Measurements from ENCODE around the gene RET.

Gene RET

DNA sequence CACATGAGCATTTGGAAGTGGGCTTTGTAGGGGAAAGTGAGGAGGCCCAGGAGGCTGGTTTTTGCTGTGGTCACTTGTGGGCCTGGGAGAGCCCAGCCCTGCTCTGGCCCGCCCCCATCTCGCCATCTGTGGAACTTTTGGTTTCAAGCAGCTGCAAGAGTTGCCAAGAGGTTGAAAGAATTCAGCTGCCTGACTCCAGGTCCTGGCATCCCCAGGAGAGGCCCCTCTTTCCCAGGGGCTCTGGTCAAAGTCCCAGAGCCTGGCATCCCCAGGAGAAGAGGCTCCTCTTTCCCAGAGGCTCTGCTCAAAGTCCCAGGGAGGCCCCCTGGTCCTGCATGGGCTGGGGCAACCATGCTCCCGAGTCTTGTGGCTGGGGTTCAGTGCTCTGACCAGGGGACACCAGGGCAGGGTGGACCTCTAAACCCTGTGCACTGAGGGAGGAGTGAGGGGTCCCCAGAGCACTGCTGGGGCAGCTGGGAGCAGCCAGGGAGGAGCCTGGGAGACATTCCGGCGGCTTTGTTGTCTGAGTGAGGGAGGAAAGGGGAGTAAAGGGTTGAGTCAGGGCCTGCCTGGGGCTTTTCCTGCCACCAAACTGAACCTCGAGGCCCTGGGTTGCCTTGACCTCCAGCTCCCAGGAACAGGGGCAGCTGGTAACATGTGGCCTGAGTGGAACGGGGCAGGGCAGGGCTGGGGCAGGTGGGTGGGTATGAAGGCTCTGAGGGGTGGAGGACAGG lies 33.6 kb downstream of the RET start:
- no peak for DNase-seq

DNA sequence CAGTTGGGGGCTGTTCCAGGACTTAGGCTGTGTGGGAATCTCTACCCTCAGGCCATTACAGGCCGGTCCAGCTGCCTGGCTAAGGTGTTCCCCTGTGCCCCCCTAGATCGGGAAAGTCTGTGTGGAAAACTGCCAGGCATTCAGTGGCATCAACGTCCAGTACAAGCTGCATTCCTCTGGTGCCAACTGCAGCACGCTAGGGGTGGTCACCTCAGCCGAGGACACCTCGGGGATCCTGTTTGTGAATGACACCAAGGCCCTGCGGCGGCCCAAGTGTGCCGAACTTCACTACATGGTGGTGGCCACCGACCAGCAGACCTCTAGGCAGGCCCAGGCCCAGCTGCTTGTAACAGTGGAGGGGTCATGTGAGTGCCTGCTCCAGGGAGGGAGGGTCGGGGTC lies 34.2 kb downstream of the RET start:
- no peak for DNase-seq

DNA sequence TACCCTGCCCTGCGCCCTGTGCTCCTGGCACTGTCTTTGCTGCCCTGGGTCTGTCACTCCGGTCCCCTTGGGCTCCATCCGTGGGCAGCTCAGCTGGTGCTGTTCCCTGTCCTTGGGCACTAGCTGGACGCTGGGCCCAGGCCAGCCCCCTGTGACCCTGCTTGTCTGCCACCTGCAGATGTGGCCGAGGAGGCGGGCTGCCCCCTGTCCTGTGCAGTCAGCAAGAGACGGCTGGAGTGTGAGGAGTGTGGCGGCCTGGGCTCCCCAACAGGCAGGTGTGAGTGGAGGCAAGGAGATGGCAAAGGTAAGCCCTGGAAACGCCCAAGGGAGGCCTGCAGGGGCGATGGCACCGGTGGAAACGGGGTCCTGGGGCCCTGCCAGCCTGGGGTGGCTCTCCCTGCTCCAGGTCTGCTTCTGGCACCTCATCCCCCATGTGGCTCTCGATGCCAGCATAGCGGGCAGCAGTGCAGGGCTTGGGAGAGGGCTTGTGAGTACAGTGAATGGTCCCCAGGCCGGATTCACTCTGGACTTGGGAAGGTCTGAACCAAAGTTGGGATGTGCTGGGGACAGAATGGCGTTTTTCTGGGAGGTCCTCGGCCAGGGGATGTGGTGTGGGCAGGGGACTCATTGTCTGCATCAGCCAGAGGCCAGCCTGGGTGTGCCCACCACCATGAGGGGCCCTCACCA lies 35.2 kb downstream of the RET start:
- no peak for DNase-seq

DNA sequence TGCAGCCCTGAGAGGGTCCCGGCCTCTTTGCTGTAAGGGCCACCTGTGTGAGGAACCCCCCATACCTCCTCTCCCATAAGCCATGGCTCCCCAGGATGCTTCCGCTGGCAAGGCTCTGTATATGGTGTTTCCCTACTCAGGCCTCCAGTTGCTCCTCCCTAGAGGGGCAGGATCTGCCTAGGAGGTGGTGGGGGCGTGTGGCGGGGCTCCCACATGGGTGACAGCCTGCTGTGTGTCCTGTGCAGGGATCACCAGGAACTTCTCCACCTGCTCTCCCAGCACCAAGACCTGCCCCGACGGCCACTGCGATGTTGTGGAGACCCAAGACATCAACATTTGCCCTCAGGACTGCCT lies 35.7 kb downstream of the RET start:
- no peak for DNase-seq

DNA sequence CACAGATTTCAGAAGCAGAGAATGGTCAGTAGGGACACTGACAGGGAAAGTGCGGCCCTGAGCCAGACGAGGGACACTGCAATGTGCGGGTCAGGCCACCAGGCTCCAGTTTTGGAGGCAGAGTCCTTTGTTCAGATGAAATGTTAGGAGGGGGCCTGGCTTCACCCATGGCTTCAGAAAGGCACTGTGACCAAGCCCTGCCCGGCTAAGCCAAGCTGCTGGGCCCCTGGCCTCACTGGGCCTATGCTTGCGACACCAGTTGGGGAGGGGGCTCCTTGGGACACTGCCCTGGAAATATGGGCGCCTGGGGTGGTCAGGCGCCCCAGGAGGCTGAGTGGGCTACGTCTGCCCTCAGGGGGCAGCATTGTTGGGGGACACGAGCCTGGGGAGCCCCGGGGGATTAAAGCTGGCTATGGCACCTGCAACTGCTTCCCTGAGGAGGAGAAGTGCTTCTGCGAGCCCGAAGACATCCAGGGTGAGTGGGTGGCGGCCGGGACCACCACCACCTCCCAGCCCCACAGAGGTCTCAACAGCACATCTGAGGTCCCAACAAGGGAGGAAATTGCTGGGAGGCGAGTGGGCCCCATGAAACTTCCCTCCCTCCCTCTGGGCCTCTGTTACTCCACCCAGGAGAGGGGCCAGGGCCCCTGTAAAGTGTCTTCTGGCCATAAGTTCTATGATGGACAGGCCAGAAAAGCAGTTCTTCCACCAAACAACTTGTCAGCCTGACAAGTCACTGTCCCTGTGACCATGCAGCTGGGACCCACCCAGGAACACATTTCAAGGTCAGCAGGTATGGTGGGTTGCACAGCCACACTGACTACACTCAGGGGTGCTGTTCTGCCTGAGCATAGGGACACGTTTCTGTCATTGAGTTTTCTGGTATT lies 36.6 kb downstream of the RET start:
- no peak for DNase-seq

DNA sequence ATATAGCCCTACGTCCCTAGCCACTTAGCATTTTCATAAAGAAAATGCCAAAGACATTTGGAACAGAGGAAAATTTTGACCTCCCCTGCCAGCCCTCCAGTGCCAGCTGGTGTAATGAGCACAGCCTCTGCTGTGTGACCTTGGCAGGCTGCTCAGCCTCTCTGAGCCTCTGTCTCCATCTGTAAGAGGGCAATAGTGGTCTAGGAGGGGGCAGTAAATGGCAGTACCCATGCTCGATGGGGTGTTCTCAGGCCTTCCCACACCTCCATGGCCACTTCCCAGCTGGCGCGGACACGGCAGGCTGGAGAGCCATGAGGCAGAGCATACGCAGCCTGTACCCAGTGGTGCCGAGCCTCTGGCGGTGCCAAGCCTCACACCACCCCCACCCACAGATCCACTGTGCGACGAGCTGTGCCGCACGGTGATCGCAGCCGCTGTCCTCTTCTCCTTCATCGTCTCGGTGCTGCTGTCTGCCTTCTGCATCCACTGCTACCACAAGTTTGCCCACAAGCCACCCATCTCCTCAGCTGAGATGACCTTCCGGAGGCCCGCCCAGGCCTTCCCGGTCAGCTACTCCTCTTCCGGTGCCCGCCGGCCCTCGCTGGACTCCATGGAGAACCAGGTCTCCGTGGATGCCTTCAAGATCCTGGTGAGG lies 37.3 kb downstream of the RET start:
- no peak for DNase-seq

DNA sequence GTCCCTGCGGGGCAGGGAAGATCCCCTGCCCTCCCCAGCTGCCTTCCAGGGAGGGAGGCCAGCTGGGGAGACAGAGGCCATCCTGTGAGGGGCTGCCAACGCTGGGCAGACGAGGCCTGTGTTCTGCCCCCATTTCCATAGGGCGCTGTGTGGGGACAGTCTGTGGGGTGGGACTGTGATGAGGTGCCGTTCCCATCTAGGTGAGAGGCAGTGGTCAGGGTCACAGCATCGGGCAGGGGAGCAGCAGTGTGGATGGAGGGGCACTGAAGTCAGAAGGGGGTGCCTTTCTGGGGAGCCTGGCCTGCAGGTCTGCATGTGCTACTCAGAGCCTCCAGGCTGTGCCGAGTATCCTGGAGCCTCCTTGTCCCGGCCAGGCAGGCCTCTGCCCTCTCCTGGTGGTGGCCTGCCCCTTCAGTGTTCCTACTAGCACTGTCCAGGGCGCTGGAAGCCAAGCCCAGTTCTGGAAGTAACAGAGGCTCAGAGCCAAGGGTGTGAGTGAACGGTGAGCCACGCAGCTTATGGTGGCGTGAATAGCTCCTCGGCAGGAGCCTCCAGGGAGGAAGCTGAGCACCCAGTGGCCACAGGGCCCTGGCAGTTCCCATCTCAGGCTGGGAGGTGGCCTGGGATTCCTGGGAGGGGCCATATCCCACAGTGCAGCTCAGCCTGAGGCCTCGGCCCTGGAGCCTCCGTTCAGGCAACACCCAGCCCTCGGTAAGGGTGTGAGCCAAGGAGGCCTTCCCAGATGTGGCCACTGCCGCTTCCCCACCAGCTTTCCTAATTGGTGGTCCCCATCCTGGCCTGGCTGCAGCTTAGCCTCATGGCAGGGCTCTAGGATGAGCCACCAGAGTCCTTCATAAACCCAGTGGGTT lies 38.1 kb downstream of the RET start:
- no peak for DNase-seq

DNA sequence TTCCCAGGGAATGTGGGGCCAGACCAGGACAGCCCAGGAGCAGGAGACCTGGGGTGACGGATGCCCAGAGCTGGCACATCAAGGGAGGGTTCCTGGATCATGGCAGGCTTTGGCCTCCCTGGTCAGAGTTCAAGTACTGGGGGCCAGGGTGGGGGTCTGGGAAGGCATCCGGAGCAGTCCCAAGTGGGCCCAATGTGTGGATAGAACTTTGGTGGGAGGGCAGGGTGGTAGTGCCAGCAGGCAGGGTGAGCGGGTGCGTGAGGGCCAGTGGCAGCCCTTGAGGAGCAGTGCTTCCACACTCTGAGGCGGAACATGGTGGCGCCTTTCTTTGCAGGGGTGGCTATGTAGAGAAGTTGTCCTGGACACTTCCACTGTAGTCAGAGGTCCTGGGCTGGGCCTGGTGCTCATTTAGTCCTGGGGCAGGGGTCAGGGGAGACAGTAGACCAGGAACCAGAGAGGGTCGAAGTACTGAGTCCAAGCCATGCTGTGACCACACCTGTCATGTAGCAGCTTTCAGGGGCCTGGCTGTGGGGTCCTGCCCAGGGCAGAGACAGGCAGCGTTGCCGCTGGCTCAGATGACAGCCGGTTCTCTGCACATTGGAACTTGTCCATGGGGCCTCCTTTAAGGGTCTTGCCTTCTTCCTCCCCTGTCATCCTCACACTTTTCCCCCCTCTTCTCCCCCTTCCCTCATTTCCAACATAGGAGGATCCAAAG lies 39.2 kb downstream of the RET start:
- no peak for DNase-seq

DNA sequence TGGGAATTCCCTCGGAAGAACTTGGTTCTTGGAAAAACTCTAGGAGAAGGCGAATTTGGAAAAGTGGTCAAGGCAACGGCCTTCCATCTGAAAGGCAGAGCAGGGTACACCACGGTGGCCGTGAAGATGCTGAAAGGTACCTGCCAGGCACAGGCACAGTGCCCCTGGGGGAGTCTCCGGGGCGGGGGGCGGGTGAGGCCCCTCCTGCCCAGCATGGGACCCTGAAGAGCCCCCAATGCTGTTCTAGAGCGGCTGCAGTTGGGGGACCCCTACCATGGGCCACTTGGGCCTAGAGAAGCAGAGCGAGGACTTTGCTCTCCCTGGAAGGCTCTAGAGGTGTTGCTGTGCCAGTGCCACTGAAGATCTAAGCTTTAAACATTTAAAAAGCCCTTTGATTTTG lies 39.7 kb downstream of the RET start:
- no peak for DNase-seq

DNA sequence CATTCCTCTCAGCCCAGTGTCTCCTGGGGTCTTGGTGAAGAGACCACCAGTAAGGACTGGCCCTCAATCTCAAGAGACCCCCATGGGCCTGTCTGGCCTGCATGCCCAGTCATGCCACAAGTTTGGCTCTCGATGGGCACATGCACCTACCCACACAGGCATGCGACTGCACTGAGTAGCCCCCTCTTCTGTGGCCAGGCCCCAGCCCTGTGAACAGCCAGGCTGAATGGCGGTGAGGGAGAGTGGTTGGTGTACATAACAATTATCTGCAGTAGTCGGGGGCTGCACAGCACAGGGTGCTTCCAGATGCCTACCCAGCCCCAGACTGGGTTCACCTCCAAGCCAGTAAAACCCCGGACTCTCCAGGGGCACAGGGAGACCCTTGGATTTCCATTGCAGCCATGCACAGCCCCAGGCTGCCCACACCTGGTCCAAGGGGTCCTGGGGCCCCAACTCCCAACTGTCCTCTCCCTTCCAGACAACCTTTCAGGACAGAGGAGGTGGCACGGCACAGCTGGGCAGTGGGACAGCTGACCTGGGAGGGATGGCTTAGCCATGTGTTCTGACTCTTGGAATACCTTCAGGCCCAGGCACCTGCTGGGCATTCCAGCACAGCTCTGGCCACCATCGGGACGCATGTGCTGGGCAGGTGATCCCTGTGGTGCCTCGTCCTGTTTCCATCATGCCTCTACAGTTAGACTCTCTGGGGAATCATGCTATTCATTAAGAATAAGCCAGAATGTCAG lies 40.3 kb downstream of the RET start:
- no peak for DNase-seq

DNA sequence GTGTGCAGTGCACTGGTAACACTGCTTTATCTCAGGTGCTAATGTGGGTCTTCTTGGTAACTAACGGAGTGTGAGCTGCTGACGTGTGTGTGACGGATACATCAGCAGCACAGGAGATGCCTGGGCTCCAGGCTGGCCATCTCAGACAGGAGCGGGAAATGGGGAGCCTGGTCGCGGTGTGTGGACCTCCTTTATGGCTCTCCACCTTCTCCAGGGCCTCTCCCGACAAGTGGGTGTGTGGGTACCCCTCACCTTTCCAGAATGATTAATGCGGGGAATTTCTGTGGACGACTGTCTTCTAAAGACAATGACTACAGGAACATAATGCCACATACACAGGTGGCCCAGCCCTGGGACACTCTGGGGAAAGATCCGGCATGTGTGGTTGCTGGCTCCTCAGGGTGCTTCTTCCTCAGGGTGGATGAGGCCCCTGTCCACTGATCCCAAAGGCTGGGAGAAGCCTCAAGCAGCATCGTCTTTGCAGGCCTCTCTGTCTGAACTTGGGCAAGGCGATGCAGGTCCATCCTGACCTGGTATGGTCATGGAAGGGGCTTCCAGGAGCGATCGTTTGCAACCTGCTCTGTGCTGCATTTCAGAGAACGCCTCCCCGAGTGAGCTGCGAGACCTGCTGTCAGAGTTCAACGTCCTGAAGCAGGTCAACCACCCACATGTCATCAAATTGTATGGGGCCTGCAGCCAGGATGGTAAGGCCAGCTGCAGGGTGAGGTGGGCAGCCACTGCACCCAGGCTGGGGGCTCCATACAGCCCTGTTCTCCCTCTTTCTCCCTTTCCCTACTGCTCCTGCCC lies 41.1 kb downstream of the RET start:
- no peak for DNase-seq

DNA sequence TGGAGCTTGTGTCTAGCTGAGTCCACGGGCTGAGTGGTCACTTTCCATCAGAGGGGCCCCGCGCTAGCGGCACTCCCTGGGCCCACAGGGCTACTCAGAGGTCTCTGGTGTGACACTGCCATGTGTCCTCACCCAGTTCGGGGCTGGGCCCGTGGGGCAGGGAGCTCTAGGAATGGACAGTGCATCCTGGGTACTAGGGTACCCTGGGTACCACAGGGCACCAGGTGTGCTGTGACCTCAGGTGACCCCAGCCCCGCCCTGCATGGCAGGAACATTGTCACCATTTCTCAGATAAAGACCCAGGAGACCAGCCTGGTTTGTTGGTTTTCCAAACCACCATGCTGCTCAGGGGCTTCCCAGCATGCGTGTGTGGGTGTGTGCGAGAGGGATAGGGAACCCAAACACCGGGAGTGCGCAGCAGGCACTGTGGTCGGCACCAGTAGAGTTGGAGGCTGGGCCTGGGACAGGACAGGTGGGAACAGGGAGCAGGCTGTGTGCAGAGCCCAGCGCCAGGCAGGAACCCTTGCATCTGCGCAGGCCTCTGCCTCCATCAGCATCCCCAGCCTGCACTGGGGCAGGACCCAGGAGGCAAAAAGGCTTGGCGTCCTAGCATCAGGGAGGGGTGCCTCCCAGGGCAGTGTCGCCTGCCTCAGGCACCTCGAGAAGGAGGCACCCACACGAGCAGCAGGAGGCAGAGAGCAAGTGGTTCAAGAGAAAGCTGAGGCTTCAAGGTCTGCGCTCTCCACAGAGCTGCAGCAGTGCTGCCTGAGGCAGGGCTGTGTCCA lies 42.0 kb downstream of the RET start:
- no peak for DNase-seq

DNA sequence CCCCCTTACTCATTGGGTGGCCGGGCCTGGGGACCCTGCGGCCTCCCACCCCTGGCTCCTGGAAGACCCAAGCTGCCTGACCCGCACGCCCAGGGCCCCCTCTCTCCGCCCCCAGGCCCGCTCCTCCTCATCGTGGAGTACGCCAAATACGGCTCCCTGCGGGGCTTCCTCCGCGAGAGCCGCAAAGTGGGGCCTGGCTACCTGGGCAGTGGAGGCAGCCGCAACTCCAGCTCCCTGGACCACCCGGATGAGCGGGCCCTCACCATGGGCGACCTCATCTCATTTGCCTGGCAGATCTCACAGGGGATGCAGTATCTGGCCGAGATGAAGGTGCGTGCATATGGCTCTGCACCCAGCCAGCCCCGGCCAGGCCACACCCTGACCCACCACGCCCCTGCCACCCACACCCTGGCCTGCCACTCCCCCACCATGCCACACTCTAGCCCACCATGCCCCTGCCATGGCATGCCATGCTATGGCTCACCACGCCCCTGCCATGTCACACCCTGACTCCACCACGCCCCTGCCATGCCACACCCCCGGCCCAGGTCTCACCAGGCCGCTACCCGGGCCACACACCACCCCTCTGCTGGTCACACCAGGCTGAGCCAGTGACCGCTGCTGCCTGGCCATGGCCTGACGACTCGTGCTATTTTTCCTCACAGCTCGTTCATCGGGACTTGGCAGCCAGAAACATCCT lies 42.7 kb downstream of the RET start:
- no peak for DNase-seq

DNA sequence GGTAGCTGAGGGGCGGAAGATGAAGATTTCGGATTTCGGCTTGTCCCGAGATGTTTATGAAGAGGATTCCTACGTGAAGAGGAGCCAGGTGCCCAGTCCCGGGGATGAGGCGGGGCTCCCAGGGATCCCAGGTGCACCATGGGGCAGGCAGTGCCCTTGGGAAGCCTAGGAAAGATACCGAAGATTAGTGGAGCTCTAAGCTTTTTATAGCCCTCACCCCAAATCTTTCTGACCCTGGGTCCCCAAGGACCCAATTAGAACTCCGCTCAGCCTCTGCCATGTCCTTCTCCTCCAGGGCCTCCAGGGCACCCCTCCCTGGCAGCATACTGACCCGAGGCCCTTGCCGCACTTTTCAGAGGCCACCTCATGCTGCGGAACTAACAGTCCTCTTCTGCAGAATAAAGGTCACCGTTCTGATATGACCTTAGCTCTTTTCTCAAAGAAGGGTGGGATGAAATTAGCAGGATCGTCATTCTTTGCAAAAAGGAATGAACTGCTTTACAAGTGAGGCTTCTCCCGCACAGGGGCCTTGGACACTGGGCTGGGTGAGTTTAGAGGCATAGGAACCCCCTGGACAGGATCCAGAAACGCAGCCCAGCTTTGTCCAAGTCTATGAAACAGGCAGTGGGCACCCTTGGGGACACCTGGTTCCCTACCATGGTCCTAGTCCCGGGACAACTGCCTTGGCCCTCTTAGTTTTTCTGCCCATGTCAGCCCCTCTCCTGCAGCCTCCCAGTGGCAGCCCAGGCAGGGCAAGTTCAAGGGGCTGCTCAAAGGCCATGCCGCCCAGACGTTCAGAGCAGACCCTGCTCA lies 43.5 kb downstream of the RET start:
- no peak for DNase-seq

DNA sequence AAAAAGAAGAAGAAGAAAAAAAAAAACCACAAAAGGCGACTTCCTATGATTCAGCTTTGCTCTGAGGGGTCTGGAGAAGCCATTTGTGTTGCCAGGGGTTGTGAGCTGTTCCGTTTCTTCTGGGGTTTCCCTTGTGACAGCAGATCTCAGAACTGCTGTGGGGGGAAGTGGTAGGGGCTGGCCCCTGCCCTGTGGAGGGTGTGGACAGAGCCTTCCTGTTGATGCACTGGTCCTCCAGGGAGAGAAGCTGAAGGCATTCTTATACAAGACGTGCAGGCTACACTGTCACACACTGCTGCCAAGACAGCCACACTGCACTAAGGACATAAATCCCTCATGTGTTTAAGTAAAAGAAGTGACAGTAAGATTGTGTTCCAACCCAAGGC lies 44.1 kb downstream of the RET start:
- DNase-seq: no peak

DNA sequence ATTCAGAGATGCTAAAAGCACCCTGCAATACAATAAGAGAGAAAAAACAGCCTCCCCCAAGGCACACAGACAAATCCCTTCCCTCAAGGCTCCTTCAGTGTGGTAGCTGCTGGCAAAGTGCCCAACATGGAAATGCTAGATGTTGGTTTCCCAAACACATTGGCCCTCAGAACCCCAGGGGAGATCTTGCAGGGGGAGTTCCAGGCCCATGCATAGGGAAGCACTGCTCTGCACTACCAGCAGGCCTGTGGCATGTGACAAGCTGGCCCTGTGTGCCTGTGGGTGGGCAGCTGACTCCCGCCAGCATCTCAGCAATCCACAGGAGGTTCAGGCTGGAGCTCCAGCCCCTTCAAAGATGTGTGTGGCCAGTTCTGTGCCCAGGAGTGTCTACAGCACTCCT lies 44.6 kb downstream of the RET start:
- no peak for DNase-seq

DNA sequence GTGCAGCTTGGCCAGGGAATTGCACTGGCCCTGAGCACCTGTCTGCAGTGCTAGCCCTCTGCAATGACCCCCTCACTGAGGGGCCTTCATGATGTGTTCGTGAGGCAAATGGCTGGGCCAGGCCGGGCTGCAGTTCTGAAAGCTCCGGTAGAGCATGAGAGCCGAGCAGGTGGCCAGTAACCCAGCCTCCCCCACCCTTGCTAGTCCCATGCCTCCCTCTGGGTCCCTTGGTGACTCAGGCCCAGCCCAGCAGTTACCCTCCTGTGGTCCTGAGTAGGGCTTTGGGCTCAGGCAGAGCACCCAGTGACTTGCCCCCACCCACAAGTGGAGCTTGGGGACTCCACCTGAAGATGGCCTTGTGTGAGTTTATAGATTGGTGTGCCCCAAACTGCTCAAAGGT lies 45.2 kb downstream of the RET start:
- DNase-seq: no peak

DNA sequence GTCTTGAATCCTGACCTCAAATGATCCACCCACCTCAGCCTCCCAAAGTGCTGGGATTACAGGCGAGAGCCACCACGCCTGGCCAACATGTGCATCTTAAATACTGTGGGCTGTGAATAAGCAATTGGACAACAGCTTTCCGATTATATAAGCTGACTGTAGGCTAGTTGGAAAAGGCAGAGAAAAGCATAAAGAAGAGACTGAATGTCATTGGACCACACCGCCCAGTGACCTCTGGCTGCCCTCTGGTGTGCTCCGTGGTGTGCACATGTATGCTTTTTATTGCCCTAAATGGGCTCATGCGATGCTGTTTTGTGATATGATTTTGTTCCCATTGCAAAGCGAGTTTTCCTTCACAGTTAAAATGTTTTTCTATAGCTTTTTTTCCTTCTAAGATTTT lies 46.0 kb downstream of the RET start:
- no peak for DNase-seq

Data from cerebellar nuclear complex (tissue), 1 donor.